ENCODE data around the gene NEDD4L.

- TF ChIP-seq CTCF (conservative IDR thresholded peaks at IDR 0.05 in 1 of 2, IDR thresholded peaks at IDR 0.05 in 1 of 2; ENCODE audit: extremely low read depth in 1 of 2, insufficient read depth in 1 of 2, low read depth in 1 of 2, low read length in 2 of 2) (no peak), EZH2 (IDR thresholded peaks at IDR 0.05; ENCODE audit: borderline replicate concordance, low read length) (no peak)
Observed at GRCh38 chr18:58269931-58270330, 225.9 kb downstream of the NEDD4L start.
